HepG2 (cell line): Measurements from ENCODE around the gene VCP. TPM values are rescaled to one million over a fixed set of nuclear protein-coding genes. Genes with fewer than 3 reads are reported as not detected.
A peak's percentile ranks its signal among the peaks of the same experiment; 100 is the strongest.

Source experiments
- CEBPZ ChIP-seq: IDR thresholded peaks from 2 replicates; pipeline ENCODE4 v1.6.1; 2012; ENCODE audit warnings: low read length, improper control_type of control experiment
- HNF4A ChIP-seq: sonication (generic); formaldehyde crosslinking; IDR thresholded peaks from 2 replicates; pipeline ENCODE4 v1.4.0; 2020; ENCODE audit warnings: missing genetic modification reagents
- IRF2 ChIP-seq: IDR thresholded peaks from 2 replicates; pipeline ENCODE4 v1.6.1; 2018; ENCODE audit warnings: missing genetic modification reagents, missing compliant biosample characterization
- KLF15 ChIP-seq: sonication (generic); formaldehyde crosslinking; IDR thresholded peaks from 2 replicates; pipeline ENCODE4 v1.8.1; 2023; ENCODE audit warnings: borderline replicate concordance, mild to moderate bottlenecking, inconsistent platforms, missing genetic modification reagents, mixed read lengths
- MAF1 ChIP-seq: sonication (generic); formaldehyde crosslinking; IDR thresholded peaks from 2 replicates; pipeline ENCODE4 v1.5.0; 2020; ENCODE audit warnings: missing genetic modification reagents, borderline replicate concordance
- NR2F1 ChIP-seq, 2 experiments: fragments of 450-650 bp in 1 of 2; formaldehyde crosslinking in 1 of 2; IDR thresholded peaks; 2 replicates each; pipeline versions ENCODE4 v1.5.0 to v1.6.1; 2016 to 2020; ENCODE audit warnings: mild to moderate bottlenecking in 1 of 2, missing compliant biosample characterization in 1 of 2, missing genetic modification reagents in 1 of 2, moderate library complexity in 1 of 2
- POLR2AphosphoS2 ChIP-seq: IDR thresholded peaks from 2 replicates; pipeline ENCODE4 v1.6.1; 2011; ENCODE audit warnings: low read depth, low read length, improper control_type of control experiment
- POLR2G ChIP-seq: fragments of 200-400 bp; formaldehyde crosslinking; IDR thresholded peaks from 2 replicates; pipeline ENCODE4 v1.6.1; 2018; ENCODE audit warnings: mild to moderate bottlenecking, low read depth, low read length, moderate library complexity
- PTBP1 ChIP-seq: fragments of 200-400 bp; formaldehyde crosslinking; IDR thresholded peaks from 2 replicates; pipeline ENCODE4 v1.6.1; 2018; ENCODE audit warnings: low read length, low read depth; ENCODE audit not compliant: poor library complexity, severe bottlenecking
- SMAD3 ChIP-seq: sonication (generic); formaldehyde crosslinking; IDR thresholded peaks from 2 replicates; pipeline ENCODE4 v1.4.0; 2020; ENCODE audit warnings: missing genetic modification reagents
- SNAPC2 ChIP-seq: sonication (generic); formaldehyde crosslinking; IDR thresholded peaks from 2 replicates; pipeline ENCODE4 v1.8.1; 2022; ENCODE audit warnings: mild to moderate bottlenecking, missing genetic modification reagents
- SRSF9 ChIP-seq: fragments of 200-400 bp; formaldehyde crosslinking; IDR thresholded peaks from 2 replicates; pipeline ENCODE4 v1.6.1; 2018; ENCODE audit warnings: borderline replicate concordance, mild to moderate bottlenecking, low read depth, low read length; ENCODE audit not compliant: insufficient read depth, poor library complexity, severe bottlenecking
- TAF1 ChIP-seq: sonication (generic); formaldehyde crosslinking; IDR thresholded peaks from 2 replicates; pipeline ENCODE4 v1.4.0; 2020; ENCODE audit warnings: missing genetic modification reagents
- TBP ChIP-seq: sonication (generic); formaldehyde crosslinking; IDR thresholded peaks from 2 replicates; pipeline ENCODE4 v1.5.0; 2020; ENCODE audit warnings: missing genetic modification reagents
- U2AF2 ChIP-seq: fragments of 200-400 bp; formaldehyde crosslinking; IDR thresholded peaks from 2 replicates; pipeline ENCODE4 v1.6.1; 2017; ENCODE audit warnings: low read depth, mild to moderate bottlenecking, low read length
- ZNF274 ChIP-seq: sonication (generic); formaldehyde crosslinking; IDR thresholded peaks from 2 replicates; pipeline ENCODE4 v1.5.1; 2020; ENCODE audit warnings: mild to moderate bottlenecking, missing genetic modification reagents
- ZNF7 ChIP-seq: IDR thresholded peaks from 2 replicates; pipeline ENCODE4 v1.6.1; 2016; ENCODE audit warnings: missing biosample characterization, missing genetic modification reagents
- ZNF879 ChIP-seq: sonication (generic); formaldehyde crosslinking; IDR thresholded peaks from 2 replicates; pipeline ENCODE4 v1.8.1; 2023; ENCODE audit warnings: missing genetic modification reagents
- polyA plus RNA-seq, 8 experiments: library from polyadenylated mRNA; depleted of rRNA in 3 of 8; stranded (reverse) in 7 of 8; unstranded in 1 of 8; fragments of >200 nt; fragmentation: Illumina TruSeq in 4 of 8; extraction: Trizol in 4 of 8; gene quantifications; 2 replicates each; pipeline versions ENCODE4 v1.2.1 to v1.2.3, GENCODE V29; 2011 to 2016; ENCODE audit warnings: low read depth in 4 of 8, missing spikeins in 1 of 8, mixed read lengths in 1 of 8; ENCODE audit not compliant: insufficient read depth in 1 of 8
- total RNA-seq, 5 experiments: library from RNA; depleted of rRNA; stranded (reverse); fragments of >200 nt; fragmentation: Illumina TruSeq; extraction: Trizol; gene quantifications; 2 replicates each; pipeline ENCODE4 v1.2.3, GENCODE V29; 2016; ENCODE audit warnings: low read depth in 1 of 5
- TF ChIP-seq, protein P1 (sequence below): sonication (generic); formaldehyde crosslinking; IDR thresholded peaks from 2 replicates; pipeline ENCODE4 v1.4.0; 2020; ENCODE audit warnings: mild to moderate bottlenecking, missing genetic modification reagents
- TF ChIP-seq, protein P2 (sequence below): sonication (generic); formaldehyde crosslinking; IDR thresholded peaks from 2 replicates; pipeline ENCODE4 v1.5.0; 2020; ENCODE audit warnings: missing genetic modification reagents, mild to moderate bottlenecking, borderline replicate concordance
- TF ChIP-seq, protein P3 (sequence below): IDR thresholded peaks from 2 replicates; pipeline ENCODE4 v1.6.1; 2016; ENCODE audit warnings: missing biosample characterization, missing genetic modification reagents, low read depth

Gene VCP
- total and polyA plus RNA-seq, 2 of the 13 experiments (the other 11 are each of a cell fraction or from before 2014, with no cell fraction given): 143 to 391 TPM

GRCh38 chr9:35102769-35103659 is 30.6 kb upstream of the VCP start, which contains the start of gene STOML2 (continued):
- TF ChIP-seq IRF2 (CRISPR knock-in tag): peak; percentile 96
- no peak; the same call in 1 of the 2 replicates for TF ChIP-seq ZNF274 (CRISPR knock-in tag)
- no peak for TF ChIP-seq CEBPZ
- peak; percentile 84; the same call in 1 of the 2 replicates for TF ChIP-seq MAF1 (CRISPR knock-in tag)
- TF ChIP-seq SMAD3: peak; percentile 79; the same call in 1 of the 2 replicates
- TF ChIP-seq ZNF7 (CRISPR knock-in tag): no peak
- peak; percentile 89 for TF ChIP-seq TAF1 (CRISPR knock-in tag)
- TF ChIP-seq PTBP1: no peak
- TF ChIP-seq, protein P1, sequence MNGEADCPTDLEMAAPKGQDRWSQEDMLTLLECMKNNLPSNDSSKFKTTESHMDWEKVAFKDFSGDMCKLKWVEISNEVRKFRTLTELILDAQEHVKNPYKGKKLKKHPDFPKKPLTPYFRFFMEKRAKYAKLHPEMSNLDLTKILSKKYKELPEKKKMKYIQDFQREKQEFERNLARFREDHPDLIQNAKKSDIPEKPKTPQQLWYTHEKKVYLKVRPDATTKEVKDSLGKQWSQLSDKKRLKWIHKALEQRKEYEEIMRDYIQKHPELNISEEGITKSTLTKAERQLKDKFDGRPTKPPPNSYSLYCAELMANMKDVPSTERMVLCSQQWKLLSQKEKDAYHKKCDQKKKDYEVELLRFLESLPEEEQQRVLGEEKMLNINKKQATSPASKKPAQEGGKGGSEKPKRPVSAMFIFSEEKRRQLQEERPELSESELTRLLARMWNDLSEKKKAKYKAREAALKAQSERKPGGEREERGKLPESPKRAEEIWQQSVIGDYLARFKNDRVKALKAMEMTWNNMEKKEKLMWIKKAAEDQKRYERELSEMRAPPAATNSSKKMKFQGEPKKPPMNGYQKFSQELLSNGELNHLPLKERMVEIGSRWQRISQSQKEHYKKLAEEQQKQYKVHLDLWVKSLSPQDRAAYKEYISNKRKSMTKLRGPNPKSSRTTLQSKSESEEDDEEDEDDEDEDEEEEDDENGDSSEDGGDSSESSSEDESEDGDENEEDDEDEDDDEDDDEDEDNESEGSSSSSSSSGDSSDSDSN (CRISPR knock-in tag): peak; percentile 91
- TF ChIP-seq TBP (CRISPR knock-in tag): 0 out of 2 replicates have a peak, but pooled peaks have one; percentile 30
- peak; percentile 79; the same call in 1 of the 2 replicates for TF ChIP-seq SNAPC2
- TF ChIP-seq, protein P2, sequence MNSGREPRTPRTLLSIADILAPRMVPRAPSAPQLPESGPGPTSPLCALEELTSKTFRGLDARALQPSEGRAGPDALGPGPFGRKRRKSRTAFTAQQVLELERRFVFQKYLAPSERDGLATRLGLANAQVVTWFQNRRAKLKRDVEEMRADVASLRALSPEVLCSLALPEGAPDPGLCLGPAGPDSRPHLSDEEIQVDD (CRISPR knock-in tag): no peak
- TF ChIP-seq, protein P3, sequence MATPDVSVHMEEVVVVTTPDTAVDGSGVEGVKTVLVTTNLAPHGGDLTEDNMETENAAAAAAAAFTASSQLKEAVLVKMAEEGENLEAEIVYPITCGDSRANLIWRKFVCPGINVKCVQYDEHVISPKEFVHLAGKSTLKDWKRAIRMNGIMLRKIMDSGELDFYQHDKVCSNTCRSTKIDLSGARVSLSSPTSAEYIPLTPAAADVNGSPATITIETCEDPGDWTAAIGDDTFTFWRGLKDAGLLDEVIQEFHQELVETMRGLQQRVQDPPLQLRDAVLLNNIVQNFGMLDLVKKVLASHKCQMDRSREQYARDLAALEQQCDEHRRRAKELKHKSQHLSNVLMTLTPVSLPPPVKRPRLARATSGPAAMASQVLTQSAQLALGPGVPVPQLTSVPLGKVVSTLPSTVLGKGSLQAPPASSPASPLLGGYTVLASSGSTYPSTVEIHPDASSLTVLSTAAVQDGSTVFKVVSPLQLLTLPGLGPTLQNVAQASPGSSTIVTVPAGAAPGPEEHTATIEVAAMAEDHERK: peak; percentile 32; the same call in 1 of the 2 replicates
- TF ChIP-seq SRSF9: no peak
- peak; percentile 59 to 88; a peak in 3 of 4 replicates for TF ChIP-seq NR2F1 (CRISPR knock-in tag; IDR thresholded peaks at IDR 0.05)
- peak; percentile 43; the same call in 1 of the 2 replicates for TF ChIP-seq HNF4A (CRISPR knock-in tag)
- 0 out of 2 replicates have a peak, but pooled peaks have one; percentile 90 for TF ChIP-seq U2AF2
- TF ChIP-seq POLR2AphosphoS2: no peak
- TF ChIP-seq POLR2G: peak; percentile 93
- TF ChIP-seq KLF15 (CRISPR knock-in tag): no peak; the same call in 1 of the 2 replicates
- TF ChIP-seq ZNF879: no peak; the same call in 1 of the 2 replicates
